Karpas-422 (cell line): Measurements from ENCODE around the gene ZNF775. TPM values are rescaled to one million over a fixed set of nuclear protein-coding genes. Genes with fewer than 3 reads are reported as not detected.

ENCODE experiments used
- DNase-seq: peaks from one replicate; pipeline ENCODE4 v3.0.0-alpha.2; 2015
- H2AFZ ChIP-seq: fragments of 200-600 bp; sonication (generic); 2 replicates; pipeline ENCODE4 v1.6.1; 2014; ENCODE audit warnings: antibody characterized with exemption, low read length, mixed read lengths
- H3K27ac ChIP-seq: fragments of 200-600 bp; sonication (generic); 2 replicates; pipeline ENCODE4 v1.5.1; 2014; ENCODE audit warnings: mild to moderate bottlenecking, low read length, moderate library complexity
- H3K27me3 ChIP-seq: fragments of 200-600 bp; sonication (generic); 2 replicates; pipeline ENCODE4 v1.6.1; 2014; ENCODE audit warnings: low read length, mixed read lengths
- H3K36me3 ChIP-seq: fragments of 200-600 bp; sonication (generic); 2 replicates; pipeline ENCODE4 v1.6.1; 2014; ENCODE audit warnings: low read length, mixed read lengths; ENCODE audit not compliant: insufficient read depth
- H3K4me1 ChIP-seq: fragments of 200-600 bp; sonication (generic); 2 replicates; pipeline ENCODE4 v1.6.1; 2014; ENCODE audit warnings: mild to moderate bottlenecking, low read length, mixed read lengths
- H3K4me2 ChIP-seq: fragments of 200-600 bp; sonication (generic); 2 replicates; pipeline ENCODE4 v1.6.1; 2014; ENCODE audit warnings: low read length, low read depth, mild to moderate bottlenecking; ENCODE audit not compliant: poor library complexity, severe bottlenecking
- H3K4me3 ChIP-seq: fragments of 200-600 bp; sonication (generic); 2 replicates; pipeline ENCODE4 v1.5.1; 2014; ENCODE audit warnings: mild to moderate bottlenecking, antibody characterized with exemption, low read length, mixed read lengths
- H3K79me2 ChIP-seq: fragments of 200-600 bp; sonication (generic); 2 replicates; pipeline ENCODE4 v1.6.1; 2014; ENCODE audit warnings: mild to moderate bottlenecking, low read length, mixed read lengths
- H3K9ac ChIP-seq: fragments of 200-600 bp; sonication (generic); 2 replicates; pipeline ENCODE4 v1.6.0; 2014; ENCODE audit warnings: low read length
- H3K9me2 ChIP-seq: fragments of 200-600 bp; sonication (generic), shearing (Covaris generic); replicated peaks from 2 replicates; pipeline ENCODE4 v1.6.0; 2014; ENCODE audit warnings: mild to moderate bottlenecking, low read length, moderate library complexity; ENCODE audit not compliant: insufficient read depth
- H3K9me3 ChIP-seq: fragments of 300-700, 200-600 bp; sonication (generic); 2 replicates; pipeline ENCODE4 v1.6.1; 2014; ENCODE audit warnings: low read length, mixed read lengths
- H4K20me1 ChIP-seq: fragments of 200-600 bp; sonication (generic); 2 replicates; pipeline ENCODE4 v1.6.1; 2014; ENCODE audit warnings: mild to moderate bottlenecking, antibody characterized with exemption, low read length, low read depth; ENCODE audit not compliant: insufficient read depth
- total RNA-seq: library from RNA; depleted of rRNA; stranded (reverse); fragments of >200 nt; shearing (Covaris generic); gene quantifications from 2 replicates; pipeline ENCODE4 v1.2.3, GENCODE V29; 2014; ENCODE audit warnings: low replicate concordance

The ZNF775 gene
- total RNA-seq, 1 experiment from 2014 or later = 1.5 TPM

- Histone ChIP-seq H3K4me2 (no peak overlapping the region), H3K9me2 (no peaks in the 10 kb centered on the region), H3K4me1 (peaks cover 14% of the 10 kb centered on the region), H3K9ac (no peak overlapping the region), H3K9me3 (no peaks in the 10 kb centered on the region), H3K36me3 (no peaks in the 10 kb centered on the region), H3K4me3 (no peak overlapping the region), H4K20me1 (no peaks in the 10 kb centered on the region), H2AFZ (no peak overlapping the region), H3K27me3 (no peaks in the 10 kb centered on the region), H3K27ac (no peak overlapping the region), H3K79me2 (no peaks in the 10 kb centered on the region)
- no peak for DNase-seq
Observed at GRCh38 chr7:150361402-150361801, 17.7 kb upstream of the ZNF775 start.

- Histone ChIP-seq H3K36me3 (no peaks in the 10 kb centered on the region), H3K9ac (no peak overlapping the region), H3K9me2 (no peaks in the 10 kb centered on the region), H4K20me1 (no peaks in the 10 kb centered on the region), H3K4me3 (no peak overlapping the region), H3K9me3 (no peaks in the 10 kb centered on the region), H3K4me2 (no peak overlapping the region), H2AFZ (no peak overlapping the region), H3K4me1 (peaks cover 14% of the 10 kb centered on the region), H3K79me2 (no peaks in the 10 kb centered on the region), H3K27ac (no peak overlapping the region), H3K27me3 (no peaks in the 10 kb centered on the region)
- no peak for DNase-seq
Observed at GRCh38 chr7:150361807-150362621, 17.1 kb upstream of the ZNF775 start.

GRCh38 chr7:150363370-150363769, 15.8 kb upstream of the ZNF775 start:
- H2AFZ ChIP-seq = no peak overlapping the region
- H3K4me1 ChIP-seq = peaks cover 26% of the 10 kb centered on the region
- H3K4me2 ChIP-seq = no peak overlapping the region
- no peaks in the 10 kb centered on the region for H3K79me2 ChIP-seq
- H3K9ac ChIP-seq = no peak overlapping the region
- no peak overlapping the region for H3K4me3 ChIP-seq
- no peaks in the 10 kb centered on the region for H3K36me3 ChIP-seq
- no peak for DNase-seq
- no peaks in the 10 kb centered on the region for H3K9me3 ChIP-seq
- H4K20me1 ChIP-seq = no peaks in the 10 kb centered on the region
- no peaks in the 10 kb centered on the region for H3K27me3 ChIP-seq
- H3K27ac ChIP-seq = no peak overlapping the region
- no peaks in the 10 kb centered on the region for H3K9me2 ChIP-seq

GRCh38 chr7:150363872-150364271, 15.3 kb upstream of the ZNF775 start:
- no peak overlapping the region for H3K4me2 ChIP-seq
- H3K9me3 ChIP-seq = no peaks in the 10 kb centered on the region
- no peak for DNase-seq
- no peak overlapping the region for H3K9ac ChIP-seq
- H3K79me2 ChIP-seq = peaks cover under 1% of the 10 kb centered on the region; the same call in 1 of the 2 replicates
- no peaks in the 10 kb centered on the region for H3K36me3 ChIP-seq
- H3K9me2 ChIP-seq = no peaks in the 10 kb centered on the region
- H3K4me1 ChIP-seq = peaks cover 27% of the 10 kb centered on the region
- H2AFZ ChIP-seq = no peak overlapping the region
- no peak overlapping the region for H3K4me3 ChIP-seq
- no peaks in the 10 kb centered on the region for H4K20me1 ChIP-seq
- H3K27me3 ChIP-seq = no peaks in the 10 kb centered on the region
- H3K27ac ChIP-seq = no peak overlapping the region

GRCh38 chr7:150365194-150365593, 13.9 kb upstream of the ZNF775 start:
- H3K79me2 ChIP-seq = peaks cover 13% of the 10 kb centered on the region
- H3K9me2 ChIP-seq = no peaks in the 10 kb centered on the region
- H3K27ac ChIP-seq = no peak overlapping the region
- H3K9ac ChIP-seq = no peak overlapping the region
- H3K36me3 ChIP-seq = no peaks in the 10 kb centered on the region
- no peak overlapping the region for H3K4me2 ChIP-seq
- no peak overlapping the region for H2AFZ ChIP-seq
- no peak for DNase-seq
- H3K4me3 ChIP-seq = no peak overlapping the region
- no peaks in the 10 kb centered on the region for H4K20me1 ChIP-seq
- H3K9me3 ChIP-seq = no peaks in the 10 kb centered on the region
- H3K27me3 ChIP-seq = no peaks in the 10 kb centered on the region
- H3K4me1 ChIP-seq = peaks cover 34% of the 10 kb centered on the region

- Histone ChIP-seq H3K27me3 (no peaks in the 10 kb centered on the region), H3K9ac (no peak overlapping the region), H3K9me2 (no peaks in the 10 kb centered on the region), H3K27ac (no peak overlapping the region), H3K4me3 (no peak overlapping the region), H4K20me1 (no peaks in the 10 kb centered on the region), H3K79me2 (peaks cover 19% of the 10 kb centered on the region), H3K36me3 (0 out of 2 replicates have a peak, but pooled peaks cover 3% of the 10 kb centered on the region), H3K9me3 (no peaks in the 10 kb centered on the region), H2AFZ (peak overlapping the region; percentile 34; the same call in 1 of the 2 replicates), H3K4me1 (peaks cover 37% of the 10 kb centered on the region), H3K4me2 (no peak overlapping the region)
- no peak for DNase-seq
Observed at GRCh38 chr7:150365673-150366398, 13.3 kb upstream of the ZNF775 start.

- peak overlapping the region; percentile 99 for H3K9ac ChIP-seq
- no peaks in the 10 kb centered on the region for H3K9me3 ChIP-seq
- no peaks in the 10 kb centered on the region for H3K9me2 ChIP-seq
- H3K4me1 ChIP-seq = peaks cover 37% of the 10 kb centered on the region
- H3K27ac ChIP-seq = no peak overlapping the region
- 0 out of 2 replicates have a peak, but pooled peaks cover 5% of the 10 kb centered on the region for H3K36me3 ChIP-seq
- peak overlapping the region; percentile 99 for H3K4me3 ChIP-seq
- no peak for DNase-seq
- H3K27me3 ChIP-seq = no peaks in the 10 kb centered on the region
- H4K20me1 ChIP-seq = no peaks in the 10 kb centered on the region; the same call in 1 of the 2 replicates
- peaks cover 22% of the 10 kb centered on the region for H3K79me2 ChIP-seq
- peak overlapping the region; percentile 90 for H3K4me2 ChIP-seq
- H2AFZ ChIP-seq = peak overlapping the region; percentile 67
Observed at GRCh38 chr7:150367677-150368095, 11.4 kb upstream of the ZNF775 start.
